ENCODE data around the gene C2orf74. TPM values are rescaled to one million over a fixed set of nuclear protein-coding genes. Genes with fewer than 3 reads are reported as not detected.

The C2orf74 gene
- total RNA-seq: 1 to 10 TPM in 3 of 4 donors, not detected in 1; 4.2 to 7.1 (median 6.7) TPM

- intact Hi-C loops (cut with DNase I; ENCODE audit: low total_unique reads): no loop called here
- in situ Hi-C loops (cut with MboI; ENCODE audit: low pct_ligation_motif_present in 1 of 4, low pct_unique_long_range_greater_than_20kb in 1 of 4, low sequenced_read_pairs in 3 of 4): no loop called here
- Histone ChIP-seq H3K27me3 (no peaks in the 10 kb centered on the region), H3K4me3 (no peak within 1 kb of the TSS), H3K4me1 (no peaks in the 10 kb centered on the region), H3K36me3 (peaks cover 0 to 11% (median 3%) of the 10 kb centered on the region in 4 donors), H3K27ac (no peak within 1 kb of the TSS), H3K9me3 (no peaks in the 10 kb centered on the region)
- DNase-seq: no peak
- WGBS, 2 donors (ENCODE audit: low coverage in 1 of 2): 57 to 85% methylated on average over 2 to 5 of the region's 5 CpGs
- no peak for TF ChIP-seq CTCF (IDR thresholded peaks at IDR 0.05)
- TF ChIP-seq POLR2AphosphoS5 (IDR thresholded peaks at IDR 0.05): no peak
- no peak for TF ChIP-seq POLR2A (IDR thresholded peaks at IDR 0.05)
- no peak for TF ChIP-seq EP300 (IDR thresholded peaks at IDR 0.05; ENCODE audit: low read depth)
These were observed at the start of gene C2orf74 for GRCh38 chr2:61161888-61162287. Gene C2orf74 (plus strand): TSS chr2:61162188. CDS start chr2:61162515, 327 bp downstream.

GRCh38 chr2:61114147-61114546 is 47.8 kb upstream of the C2orf74 start:
- no peaks in the 10 kb centered on the region for H3K9me3 ChIP-seq
- in situ Hi-C loops (cut with MboI; ENCODE audit: low pct_ligation_motif_present in 1 of 4, low pct_unique_long_range_greater_than_20kb in 1 of 4, low sequenced_read_pairs in 3 of 4) (no loop called here), intact Hi-C loops (cut with DNase I; ENCODE audit: low total_unique reads) (no loop called here)
- H3K4me3 ChIP-seq: no peak overlapping the region
- no peaks in the 10 kb centered on the region for H3K4me1 ChIP-seq
- WGBS, 2 donors (ENCODE audit: low coverage in 1 of 2): 40 to 86% methylated on average over 1 to 6 of the region's 6 CpGs
- H3K36me3 ChIP-seq: peaks cover 0 to 20% (median 0%) of the 10 kb centered on the region in 4 donors
- no peak for DNase-seq
- H3K27me3 ChIP-seq: no peaks in the 10 kb centered on the region
- H3K27ac ChIP-seq: no peak overlapping the region
- TF ChIP-seq POLR2A (IDR thresholded peaks at IDR 0.05): no peak
- TF ChIP-seq EP300 (IDR thresholded peaks at IDR 0.05; ENCODE audit: low read depth): no peak
- no peak for TF ChIP-seq CTCF (IDR thresholded peaks at IDR 0.05)
- no peak for TF ChIP-seq POLR2AphosphoS5 (IDR thresholded peaks at IDR 0.05)

GRCh38 chr2:61116302-61116701 is 45.7 kb upstream of the C2orf74 start:
- in situ Hi-C loops (cut with MboI; ENCODE audit: low pct_ligation_motif_present in 1 of 4, low pct_unique_long_range_greater_than_20kb in 1 of 4, low sequenced_read_pairs in 3 of 4) (no loop called here), intact Hi-C loops (cut with DNase I; ENCODE audit: low total_unique reads) (no loop called here)
- Histone ChIP-seq H3K9me3 (no peaks in the 10 kb centered on the region), H3K4me3 (no peak overlapping the region), H3K4me1 (no peaks in the 10 kb centered on the region), H3K27me3 (no peaks in the 10 kb centered on the region), H3K36me3 (peaks cover 0 to 20% (median 3%) of the 10 kb centered on the region in 4 donors), H3K27ac (no peak overlapping the region)
- no peak for DNase-seq
- TF ChIP-seq POLR2A (IDR thresholded peaks at IDR 0.05): no peak
- 95 to 97% methylated on average over 2 of the region's 2 CpGs for WGBS, 2 donors (ENCODE audit: low coverage in 1 of 2)

GRCh38 chr2:61117534-61117933 is 44.5 kb upstream of the C2orf74 start:
- no peak overlapping the region for H3K4me3 ChIP-seq
- in situ Hi-C loops (cut with MboI; ENCODE audit: low pct_ligation_motif_present in 1 of 4, low pct_unique_long_range_greater_than_20kb in 1 of 4, low sequenced_read_pairs in 3 of 4) (no loop called here), intact Hi-C loops (cut with DNase I; ENCODE audit: low total_unique reads) (no loop called here)
- H3K9me3 ChIP-seq: no peaks in the 10 kb centered on the region
- no peak overlapping the region for H3K27ac ChIP-seq
- no peak for DNase-seq
- peaks cover 0 to 18% (median 3%) of the 10 kb centered on the region in 4 donors for H3K36me3 ChIP-seq
- no peaks in the 10 kb centered on the region for H3K4me1 ChIP-seq
- TF ChIP-seq POLR2A (IDR thresholded peaks at IDR 0.05) (no peak), EP300 (IDR thresholded peaks at IDR 0.05; ENCODE audit: low read depth) (no peak), CTCF (IDR thresholded peaks at IDR 0.05) (no peak), POLR2AphosphoS5 (IDR thresholded peaks at IDR 0.05) (no peak)
- 78 to 87% methylated on average over 1 of the region's 1 CpG for WGBS, 2 donors (ENCODE audit: low coverage in 1 of 2)
- no peaks in the 10 kb centered on the region for H3K27me3 ChIP-seq

GRCh38 chr2:61125123-61125710 is 36.8 kb upstream of the C2orf74 start:
- DNase-seq: no peak
- Histone ChIP-seq H3K4me1 (no peaks in the 10 kb centered on the region), H3K27me3 (no peaks in the 10 kb centered on the region), H3K4me3 (no peak overlapping the region), H3K36me3 (no peaks in the 10 kb centered on the region), H3K9me3 (no peaks in the 10 kb centered on the region), H3K27ac (no peak overlapping the region)
- no peak for TF ChIP-seq CTCF (IDR thresholded peaks at IDR 0.05)
- in situ Hi-C loops (cut with MboI; ENCODE audit: low pct_ligation_motif_present in 1 of 4, low pct_unique_long_range_greater_than_20kb in 1 of 4, low sequenced_read_pairs in 3 of 4) (no loop called here), intact Hi-C loops (cut with DNase I; ENCODE audit: low total_unique reads) (no loop called here)
- 83 to 86% methylated on average over 3 of the region's 3 CpGs for WGBS, 2 donors (ENCODE audit: low coverage in 1 of 2)

Data from transverse colon (tissue), 4 donors.